Stimulated activated naive B cell treated with anti-CD40 and anti-IgM and Interleukin-4, amounts not matched to agents 10 μg/mL and 1 μg/mL and 100 μg/mL, for 72 hours (primary cell): Measurements from ENCODE around the gene FBXO30.

Experiments
- ATAC-seq, 2 donors: fragments of 150-1000 bp; cut with Tn5 transposase; replicated peaks; 2 replicates each; pipeline ENCODE4 v1.10.0; 2021; ENCODE audit warnings: moderate library complexity in 1 of 2
- DNase-seq: peaks from one replicate; pipeline ENCODE4 v3.0.0; 2021
- H3K27ac Mint-ChIP-seq: one replicate; pipeline ENCODE4 v1.8.0; 2022; ENCODE audit warnings: mild to moderate bottlenecking, mixed read lengths
- H3K27me3 Mint-ChIP-seq, 2 donors: one replicate each; pipeline ENCODE4 v1.8.0; 2022; ENCODE audit warnings: mixed read lengths in 2 of 2
- H3K36me3 Mint-ChIP-seq, 2 donors: one replicate each; pipeline ENCODE4 v1.8.0; 2022; ENCODE audit warnings: mixed read lengths in 2 of 2, mild to moderate bottlenecking in 1 of 2
- H3K4me1 Mint-ChIP-seq, 2 donors: one replicate each; pipeline ENCODE4 v1.8.0; 2022; ENCODE audit warnings: mixed read lengths in 2 of 2, mild to moderate bottlenecking in 1 of 2
- H3K4me3 Mint-ChIP-seq, 2 donors: one replicate each; pipeline ENCODE4 v1.8.0; 2022; ENCODE audit warnings: mild to moderate bottlenecking in 2 of 2, mixed read lengths in 2 of 2, moderate library complexity in 1 of 2
- H3K9me3 Mint-ChIP-seq, 2 donors: one replicate each; pipeline ENCODE4 v1.8.0; 2022; ENCODE audit warnings: mixed read lengths in 2 of 2, mild to moderate bottlenecking in 1 of 2

FBXO30 gene

DNA sequence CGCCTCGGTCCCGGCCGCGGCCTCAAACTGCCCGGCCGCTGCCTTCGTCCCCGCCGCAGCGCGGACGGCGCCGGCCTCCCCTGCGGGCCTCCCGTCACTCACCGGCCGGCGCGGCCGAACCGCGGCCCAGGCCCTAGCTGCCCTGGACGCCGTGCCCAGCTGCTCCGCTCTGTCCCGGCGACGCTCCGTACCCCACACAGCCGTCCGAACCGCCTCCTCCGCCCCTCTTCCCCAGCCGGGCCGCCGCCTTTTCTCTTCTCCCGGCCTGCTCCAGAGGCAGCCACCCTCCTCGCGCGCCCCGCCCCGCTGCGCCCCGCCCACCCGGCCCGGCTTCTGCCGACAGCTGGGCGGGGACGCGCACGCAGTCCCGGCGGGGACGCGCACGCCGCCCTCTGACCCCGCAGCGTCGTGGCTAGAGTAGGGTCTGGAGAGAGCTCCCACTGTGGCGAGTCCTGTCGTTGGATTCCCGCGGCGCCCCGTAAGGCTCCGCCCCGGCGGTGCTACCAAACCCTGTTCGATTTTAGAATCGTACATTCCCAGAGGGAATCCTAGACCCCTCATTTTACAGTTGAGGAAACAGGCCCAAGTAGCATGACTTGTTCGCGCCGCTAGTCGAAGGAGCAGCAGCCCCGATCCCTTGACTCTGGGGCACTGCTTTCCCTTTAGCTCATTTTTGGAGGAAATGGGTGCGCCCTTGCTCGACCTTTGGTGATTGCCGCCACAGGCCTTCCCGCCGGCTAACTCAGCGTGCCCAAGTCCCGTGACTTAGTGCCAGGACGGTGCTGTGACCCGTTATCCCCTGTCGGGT lies at the start of gene FBXO30:
FBXO30 (minus strand) TSS at position 295 of the 808 bp plus-strand sequence. CDS start 8,390 bp downstream, outside the sequence.
- peaks cover 11 to 41% of the 10 kb centered on the region in 2 donors for H3K4me1 Mint-ChIP-seq
- ATAC-seq (peak; percentile 85 to 91), DNase-seq (peak; percentile 87)
- H3K36me3 Mint-ChIP-seq, result peaks cover 2 to 7% of the 10 kb centered on the region in 2 donors
- H3K9me3 Mint-ChIP-seq, result no peaks in the 10 kb centered on the region
- peak within 1 kb of the TSS; percentile 91 to 93 for H3K4me3 Mint-ChIP-seq
- H3K27me3 Mint-ChIP-seq, result no peaks in the 10 kb centered on the region
- H3K27ac Mint-ChIP-seq, result peak within 1 kb of the TSS; percentile 96

- Mint-ChIP-seq H3K27ac (no peak overlapping the region), H3K9me3 (peaks cover 4 to 7% of the 10 kb centered on the region in 2 donors), H3K4me1 (peaks cover 34 to 49% of the 10 kb centered on the region in 2 donors), H3K27me3 (no peaks in the 10 kb centered on the region), H3K4me3 (no peak overlapping the region), H3K36me3 (peaks cover 11 to 15% of the 10 kb centered on the region in 2 donors)
- peak; percentile 76 to 82 for ATAC-seq
- no peak for DNase-seq
These were observed 49.5 kb upstream of the FBXO30 start for GRCh38 chr6:145863988-145864616.

DNA sequence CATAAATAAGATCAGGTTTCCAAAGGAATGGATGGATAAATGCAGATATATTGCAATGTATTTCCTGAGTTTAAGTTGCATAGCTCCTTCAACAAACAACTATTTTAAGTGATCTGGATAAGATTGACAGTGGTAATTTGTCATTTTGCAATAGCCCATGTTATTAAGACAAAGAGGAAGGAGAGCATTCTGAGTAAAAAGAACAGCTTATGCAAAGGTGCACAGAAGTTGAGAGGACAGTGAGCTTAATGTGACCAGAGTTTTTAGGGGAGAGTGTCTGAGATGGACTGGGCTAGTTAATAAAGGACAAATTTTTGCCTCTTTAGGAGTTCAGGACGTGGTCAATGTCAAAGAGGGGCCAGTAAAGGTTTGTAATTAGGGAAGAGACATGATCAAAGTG lies 48.8 kb upstream of the FBXO30 start:
- Mint-ChIP-seq H3K4me3 (no peak overlapping the region), H3K27ac (peak overlapping the region; percentile 87)

DNA sequence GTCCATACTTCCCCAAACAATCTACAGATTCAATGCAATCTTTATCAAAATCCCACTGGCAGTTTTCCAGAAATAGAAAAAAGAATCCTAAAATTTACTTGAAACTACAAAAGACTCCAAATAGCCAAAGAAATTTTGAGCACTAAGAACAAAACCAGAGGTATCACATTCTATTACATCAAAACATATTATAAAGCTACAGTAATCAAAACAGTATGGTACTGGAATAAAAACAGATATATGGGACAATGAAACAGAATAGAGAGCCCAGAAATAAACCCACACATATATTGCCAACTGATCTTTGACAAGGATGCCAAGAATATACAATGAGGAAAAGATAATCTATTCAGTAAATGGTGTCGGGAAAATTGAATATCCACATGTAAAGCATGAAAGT lies 46.0 kb upstream of the FBXO30 start:
- ATAC-seq (no peak), DNase-seq (no peak)
- peaks cover 19 to 22% of the 10 kb centered on the region in 2 donors for H3K4me1 Mint-ChIP-seq
- H3K27ac Mint-ChIP-seq, result no peak overlapping the region
- H3K4me3 Mint-ChIP-seq, result no peak overlapping the region
- H3K27me3 Mint-ChIP-seq, result no peaks in the 10 kb centered on the region
- H3K9me3 Mint-ChIP-seq, result peaks cover 4 to 7% of the 10 kb centered on the region in 2 donors
- peaks cover 15 to 20% of the 10 kb centered on the region in 2 donors for H3K36me3 Mint-ChIP-seq

More for the DNA sequence above, 48.8 kb upstream of the FBXO30 start:
- ATAC-seq, result no peak
- Mint-ChIP-seq H3K4me1 (peaks cover 34 to 49% of the 10 kb centered on the region in 2 donors), H3K9me3 (peaks cover 4 to 7% of the 10 kb centered on the region in 2 donors), H3K36me3 (peaks cover 14 to 19% of the 10 kb centered on the region in 2 donors), H3K27me3 (no peaks in the 10 kb centered on the region)
- no peak for DNase-seq

GRCh38 chr6:145850671-145851070 lies 36.1 kb upstream of the FBXO30 start:
- Mint-ChIP-seq H3K27me3 (no peaks in the 10 kb centered on the region), H3K27ac (no peak overlapping the region)

DNA sequence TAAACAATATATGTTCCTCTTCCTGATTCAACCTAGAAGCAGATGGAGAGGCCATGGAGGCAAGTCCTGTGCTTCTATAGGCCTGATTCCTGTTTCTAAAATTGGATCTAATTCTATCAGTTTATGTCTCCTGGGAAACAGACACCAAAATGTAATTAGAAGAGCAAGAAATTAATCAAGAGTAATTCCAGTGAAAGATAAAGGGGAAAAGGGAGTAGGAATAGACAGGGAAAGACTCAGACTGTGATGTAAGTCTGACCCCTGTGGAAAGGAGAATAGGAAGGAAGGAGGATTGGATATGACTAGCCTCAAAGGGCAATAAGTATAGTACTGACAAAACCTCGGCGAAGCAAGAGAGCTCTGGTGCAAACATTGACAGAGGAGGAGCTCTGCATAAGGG lies 33.9 kb upstream of the FBXO30 start:
- H3K27ac Mint-ChIP-seq, result no peak overlapping the region
- H3K4me3 Mint-ChIP-seq, result no peak overlapping the region

More at GRCh38 chr6:145850671-145851070, 36.1 kb upstream of the FBXO30 start:
- Mint-ChIP-seq H3K36me3 (peaks cover 9 to 10% of the 10 kb centered on the region in 2 donors), H3K9me3 (peaks cover 0 to 1% of the 10 kb centered on the region in 2 donors), H3K4me3 (no peak overlapping the region), H3K4me1 (no peaks in the 10 kb centered on the region)
- DNase-seq (no peak), ATAC-seq (no peak)

GRCh38 chr6:145845557-145845956 lies 31.0 kb upstream of the FBXO30 start:
- DNase-seq (no peak), ATAC-seq (no peak)
- Mint-ChIP-seq H3K27ac (no peak overlapping the region), H3K27me3 (no peaks in the 10 kb centered on the region), H3K9me3 (no peaks in the 10 kb centered on the region), H3K4me1 (no peaks in the 10 kb centered on the region), H3K36me3 (peaks cover 5 to 13% of the 10 kb centered on the region in 2 donors), H3K4me3 (no peak overlapping the region)

More for the DNA sequence above, 33.9 kb upstream of the FBXO30 start:
- H3K9me3 Mint-ChIP-seq, result no peaks in the 10 kb centered on the region
- no peaks in the 10 kb centered on the region for H3K4me1 Mint-ChIP-seq
- DNase-seq (no peak), ATAC-seq (no peak)
- no peaks in the 10 kb centered on the region for H3K27me3 Mint-ChIP-seq
- peaks cover 5 to 13% of the 10 kb centered on the region in 2 donors for H3K36me3 Mint-ChIP-seq

- no peak for ATAC-seq
- H3K27ac Mint-ChIP-seq, result no peak overlapping the region
- H3K27me3 Mint-ChIP-seq, result no peaks in the 10 kb centered on the region
- no peaks in the 10 kb centered on the region for H3K9me3 Mint-ChIP-seq
- H3K4me1 Mint-ChIP-seq, result no peaks in the 10 kb centered on the region
- DNase-seq, result no peak
- no peak overlapping the region for H3K4me3 Mint-ChIP-seq
- H3K36me3 Mint-ChIP-seq, result peaks cover 3 to 12% of the 10 kb centered on the region in 2 donors
These were observed 30.4 kb upstream of the FBXO30 start for GRCh38 chr6:145844933-145845540.

GRCh38 chr6:145842693-145843546 lies 28.3 kb upstream of the FBXO30 start:
- H3K4me1 Mint-ChIP-seq, result no peaks in the 10 kb centered on the region
- H3K4me3 Mint-ChIP-seq, result no peak overlapping the region
- ATAC-seq (no peak), DNase-seq (no peak)
- H3K9me3 Mint-ChIP-seq, result no peaks in the 10 kb centered on the region
- H3K27ac Mint-ChIP-seq, result no peak overlapping the region
- no peaks in the 10 kb centered on the region for H3K27me3 Mint-ChIP-seq
- peaks cover 0 to 11% of the 10 kb centered on the region in 2 donors for H3K36me3 Mint-ChIP-seq

GRCh38 chr6:145841668-145842067 lies 27.1 kb upstream of the FBXO30 start:
- Mint-ChIP-seq H3K4me1 (no peaks in the 10 kb centered on the region), H3K36me3 (peaks cover 0 to 11% of the 10 kb centered on the region in 2 donors), H3K9me3 (no peaks in the 10 kb centered on the region), H3K27me3 (no peaks in the 10 kb centered on the region), H3K4me3 (no peak overlapping the region), H3K27ac (no peak overlapping the region)
- ATAC-seq, result no peak
- no peak for DNase-seq

GRCh38 chr6:145839653-145840052 lies 25.1 kb upstream of the FBXO30 start:
- DNase-seq (no peak), ATAC-seq (no peak)
- Mint-ChIP-seq H3K4me1 (peaks cover 0 to 1% of the 10 kb centered on the region in 2 donors), H3K4me3 (no peak overlapping the region), H3K9me3 (no peaks in the 10 kb centered on the region), H3K36me3 (peaks cover 0 to 5% of the 10 kb centered on the region in 2 donors), H3K27ac (no peak overlapping the region), H3K27me3 (no peaks in the 10 kb centered on the region)

DNA sequence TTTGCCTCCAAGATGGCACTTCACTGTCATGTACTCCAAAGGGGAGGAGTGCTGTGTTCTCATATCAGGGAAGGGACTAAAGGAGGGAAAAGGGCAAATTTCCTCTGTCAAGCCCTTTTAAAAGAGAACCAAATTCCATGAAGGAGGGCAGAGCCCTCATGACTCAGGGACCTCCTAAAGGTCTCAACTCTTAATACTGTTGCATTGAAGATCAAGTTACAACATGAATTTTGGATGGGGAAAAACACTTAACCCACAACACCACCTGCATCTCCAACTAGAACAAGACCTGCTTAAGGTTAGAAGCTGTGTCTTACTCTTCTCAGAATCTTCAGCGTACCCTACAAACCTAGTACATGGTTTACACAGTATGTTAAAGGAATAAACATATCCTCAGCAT lies 23.7 kb upstream of the FBXO30 start:
- no peak overlapping the region for H3K4me3 Mint-ChIP-seq
- no peaks in the 10 kb centered on the region for H3K9me3 Mint-ChIP-seq
- H3K4me1 Mint-ChIP-seq, result peaks cover 0 to 1% of the 10 kb centered on the region in 2 donors
- DNase-seq, result no peak
- ATAC-seq, result no peak
- no peak overlapping the region for H3K27ac Mint-ChIP-seq
- H3K36me3 Mint-ChIP-seq, result peaks cover 0 to 3% of the 10 kb centered on the region in 2 donors
- no peaks in the 10 kb centered on the region for H3K27me3 Mint-ChIP-seq

DNA sequence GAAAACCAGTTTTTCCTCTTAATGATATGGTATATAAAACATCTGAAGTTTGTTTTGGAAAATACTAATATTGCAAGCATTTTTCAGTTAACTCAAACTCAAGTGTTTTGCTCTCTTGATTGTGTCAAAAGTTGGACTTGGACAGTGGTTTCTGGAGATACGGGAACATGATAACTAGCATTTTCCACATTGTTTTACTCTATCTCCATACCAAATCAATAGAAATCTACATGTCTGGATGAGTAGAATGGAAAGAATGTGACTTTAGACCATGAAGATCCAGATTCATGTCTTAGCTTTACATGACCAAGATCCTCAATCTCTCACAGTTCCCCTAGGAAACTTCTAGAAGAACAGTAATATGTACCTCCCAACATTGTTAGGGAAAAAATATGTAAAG lies 22.2 kb upstream of the FBXO30 start:
- ATAC-seq (no peak), DNase-seq (no peak)
- H3K27ac Mint-ChIP-seq, result no peak overlapping the region

GRCh38 chr6:145836170-145836569 lies 21.6 kb upstream of the FBXO30 start:
- no peak for ATAC-seq
- DNase-seq, result no peak
- Mint-ChIP-seq H3K4me3 (no peak overlapping the region), H3K4me1 (peaks cover 0 to 1% of the 10 kb centered on the region in 2 donors), H3K27me3 (no peaks in the 10 kb centered on the region), H3K36me3 (peaks cover 0 to 3% of the 10 kb centered on the region in 2 donors), H3K27ac (no peak overlapping the region), H3K9me3 (no peaks in the 10 kb centered on the region)

More for the DNA sequence above, 22.2 kb upstream of the FBXO30 start:
- Mint-ChIP-seq H3K36me3 (peaks cover 0 to 3% of the 10 kb centered on the region in 2 donors), H3K27me3 (no peaks in the 10 kb centered on the region), H3K9me3 (no peaks in the 10 kb centered on the region), H3K4me3 (no peak overlapping the region), H3K4me1 (peaks cover 0 to 1% of the 10 kb centered on the region in 2 donors)
